ENCODE results near the gene CRELD1. TPM values are rescaled to one million over a fixed set of nuclear protein-coding genes. Genes with fewer than 3 reads are reported as not detected.

The CRELD1 gene
- total and polyA plus RNA-seq, 9 of the 15 experiments (the other 6 are each of a cell fraction or from before 2014, with no cell fraction given): 3.3 to 25.8 (median 16.5) TPM

- TF ChIP-seq NBN (IDR thresholded peaks at IDR 0.05; ENCODE audit: low read depth): peak; percentile 23; the same call in 1 of the 2 replicates
- TF ChIP-seq NFE2 (IDR thresholded peaks at IDR 0.05; ENCODE audit: low read depth): no peak
- 0 out of 2 replicates have a peak, but pooled peaks have one; percentile 34 for TF ChIP-seq GMEB1 (CRISPR knock-in tag; IDR thresholded peaks at IDR 0.05)
- no peak for TF ChIP-seq SMARCB1 (IDR thresholded peaks at IDR 0.05; ENCODE audit: insufficient read length, low read depth)
- peak; percentile 73 for TF ChIP-seq MAX (CRISPR knock-in tag; IDR thresholded peaks at IDR 0.05)
- peak; percentile 96 for TF ChIP-seq TAF1 (IDR thresholded peaks at IDR 0.05; ENCODE audit: control insufficient read depth, extremely low read depth, insufficient read depth, low read length, severe bottlenecking)
- peak; percentile 76 for TF ChIP-seq HCFC1 (IDR thresholded peaks at IDR 0.05; ENCODE audit: low read depth, low read length)
- no peak for TF ChIP-seq ZNF449 (CRISPR knock-in tag; IDR thresholded peaks at IDR 0.05)
- no peak for TF ChIP-seq TRIM24 (IDR thresholded peaks at IDR 0.05)
- peak; percentile 93 for TF ChIP-seq GTF2E2 (tag; IDR thresholded peaks at IDR 0.05)
- peak in 1 of 2 experiments; percentile 52; a peak in 1 of 4 replicates for TF ChIP-seq NONO (IDR thresholded peaks at IDR 0.05; ENCODE audit: low read depth in 2 of 2, low read length in 1 of 2)
- no peak; the same call in 1 of the 2 replicates for TF ChIP-seq DMBX1 (CRISPR knock-in tag; IDR thresholded peaks at IDR 0.05; ENCODE audit: borderline replicate concordance)
- peak; percentile 91 for TF ChIP-seq HLTF (IDR thresholded peaks at IDR 0.05)
- 0 out of 2 replicates have a peak, but pooled peaks have one; percentile 17 for TF ChIP-seq ZC3H11A (IDR thresholded peaks at IDR 0.05; ENCODE audit: low read depth, low read length)
- no peak for TF ChIP-seq PYGO2 (tag; IDR thresholded peaks at IDR 0.05)
- TF ChIP-seq RREB1 (CRISPR knock-in tag; IDR thresholded peaks at IDR 0.05): peak; percentile 81; the same call in 1 of the 2 replicates
- no peak for TF ChIP-seq KDM2B (CRISPR knock-in tag; IDR thresholded peaks at IDR 0.05)
- peak; percentile 99 for TF ChIP-seq ETV1 (tag; conservative IDR thresholded peaks at IDR 0.05; ENCODE audit: low read depth)
- TF ChIP-seq SMARCC2 (IDR thresholded peaks at IDR 0.05; ENCODE audit: low read depth): no peak
Observed at GRCh38 chr3:9890249-9891071, 43.2 kb upstream of the CRELD1 start, which contains the start of gene JAGN1 (continued).
